HG03521 (cell line): ENCODE results near the gene RASSF10.

Experiments used
- ATAC-seq: cut with Tn5 transposase; IDR thresholded peaks from one replicate; pipeline ENCODE4 v1.9.1; 2021; ENCODE audit warnings: mild to moderate bottlenecking, moderate library complexity; ENCODE audit not compliant: unreplicated experiment

The RASSF10 gene

DNA sequence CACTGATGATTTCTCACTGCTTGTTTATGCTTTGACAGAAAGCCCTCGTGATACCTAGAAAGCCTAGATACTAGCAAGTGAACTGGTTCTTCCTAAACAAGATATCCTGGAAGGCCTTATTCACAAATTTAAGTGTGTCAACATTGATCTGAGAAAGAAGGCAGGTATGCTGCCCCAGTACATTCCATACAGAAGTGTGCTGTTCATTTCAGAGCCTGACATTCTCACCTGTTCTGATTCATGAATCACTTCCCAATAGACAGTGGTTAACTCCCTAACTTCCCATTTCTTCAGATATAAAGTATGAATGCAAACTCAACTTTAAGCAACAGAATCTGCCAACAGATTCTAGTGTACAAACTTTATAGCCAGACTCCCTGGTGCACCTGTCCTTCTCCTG is 15.5 kb upstream of the RASSF10 start:
- ATAC-seq: no peak

DNA sequence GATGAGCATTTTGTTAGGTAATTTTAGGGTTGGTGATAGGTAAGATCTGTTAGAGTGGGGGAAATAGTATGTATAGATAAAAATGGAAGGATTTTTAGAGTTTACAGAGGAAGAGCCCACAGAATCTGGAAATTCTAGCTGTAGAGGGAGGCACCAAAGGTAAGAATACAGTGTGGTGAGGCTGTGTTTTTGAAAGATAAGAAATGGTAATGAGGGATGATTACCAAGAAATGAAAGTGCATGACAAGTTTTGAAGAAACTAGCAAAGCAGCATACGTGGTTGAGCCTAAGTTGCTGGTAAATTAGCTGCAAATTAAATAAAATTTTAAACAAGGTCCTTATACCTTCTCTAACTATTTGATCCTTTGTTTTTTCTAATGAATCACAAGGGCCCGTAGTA is 14.6 kb upstream of the RASSF10 start:
- no peak for ATAC-seq

DNA sequence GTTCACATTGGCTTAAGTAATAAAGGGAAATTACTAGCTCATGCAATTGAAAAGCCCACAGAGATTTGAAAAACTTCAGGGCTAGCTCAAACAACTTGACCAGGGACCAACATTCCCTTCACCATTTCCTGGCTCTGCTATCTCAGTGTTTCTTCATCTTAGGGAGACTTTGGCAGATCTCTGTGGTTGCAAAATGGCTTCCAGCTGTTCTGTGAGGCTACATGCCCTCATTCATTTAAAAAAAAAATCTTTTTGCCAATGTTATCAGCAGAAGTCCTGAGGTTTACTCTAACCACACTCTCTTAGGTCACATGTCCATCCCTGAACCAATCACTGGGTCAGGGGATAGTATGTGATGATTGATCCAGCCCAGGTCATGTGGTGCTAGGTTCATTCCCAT is 13.9 kb upstream of the RASSF10 start:
- no peak for ATAC-seq

DNA sequence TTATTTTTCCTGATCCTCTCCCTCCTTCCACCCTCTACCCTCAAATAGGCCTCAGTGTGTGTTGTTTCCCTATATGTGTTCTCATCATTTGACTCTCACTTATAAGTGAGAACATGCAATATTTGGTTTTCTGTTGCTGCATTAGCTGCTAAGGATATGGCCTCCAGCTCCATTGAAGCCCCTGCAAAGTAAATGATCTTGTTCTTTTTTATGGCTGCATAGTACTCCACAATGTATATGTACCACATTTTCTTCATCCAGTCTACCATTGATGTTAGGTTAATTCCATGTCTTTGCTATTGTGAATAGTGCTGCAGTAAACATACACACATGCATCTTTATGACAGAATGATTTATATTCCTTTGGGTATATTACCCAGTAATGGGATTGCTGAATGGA is 13.3 kb upstream of the RASSF10 start:
- ATAC-seq: no peak

DNA sequence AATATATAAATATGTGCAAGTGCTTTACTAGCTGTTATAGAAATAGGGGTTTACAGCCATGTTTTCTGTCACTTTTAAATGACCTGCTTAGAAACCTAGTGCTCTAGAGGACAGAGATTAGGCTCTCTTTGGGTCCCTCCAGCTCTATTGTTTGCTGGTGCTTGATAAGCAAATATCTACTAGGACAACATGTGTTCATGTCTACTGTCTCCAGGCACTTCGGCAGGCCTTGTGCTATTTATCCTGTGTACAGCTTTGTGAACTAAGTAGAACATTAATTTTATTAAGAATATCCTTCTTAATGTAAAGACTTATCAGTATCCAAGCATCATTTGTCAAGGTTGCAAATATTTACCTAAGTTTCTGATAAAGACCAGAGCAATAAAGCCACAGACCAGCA is 11.9 kb upstream of the RASSF10 start:
- ATAC-seq: no peak

DNA sequence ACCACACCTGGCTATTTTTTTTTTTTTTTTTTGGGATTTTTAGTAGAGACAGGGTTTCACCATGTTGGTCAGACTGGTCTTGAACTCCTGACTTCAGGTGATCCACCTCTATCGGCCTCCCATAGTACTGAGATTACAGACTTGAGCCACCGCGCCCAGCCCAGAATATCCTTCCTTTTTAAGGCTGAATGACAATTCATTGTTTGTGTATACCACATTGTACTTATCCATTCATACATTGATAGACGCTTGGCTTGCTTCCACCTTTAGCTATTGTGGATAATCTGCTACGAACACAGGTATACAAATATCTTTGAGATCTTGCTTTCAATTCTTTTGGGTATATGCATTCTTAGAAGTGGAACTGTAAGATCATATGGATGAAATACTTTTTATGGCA is 10.8 kb upstream of the RASSF10 start:
- no peak for ATAC-seq

DNA sequence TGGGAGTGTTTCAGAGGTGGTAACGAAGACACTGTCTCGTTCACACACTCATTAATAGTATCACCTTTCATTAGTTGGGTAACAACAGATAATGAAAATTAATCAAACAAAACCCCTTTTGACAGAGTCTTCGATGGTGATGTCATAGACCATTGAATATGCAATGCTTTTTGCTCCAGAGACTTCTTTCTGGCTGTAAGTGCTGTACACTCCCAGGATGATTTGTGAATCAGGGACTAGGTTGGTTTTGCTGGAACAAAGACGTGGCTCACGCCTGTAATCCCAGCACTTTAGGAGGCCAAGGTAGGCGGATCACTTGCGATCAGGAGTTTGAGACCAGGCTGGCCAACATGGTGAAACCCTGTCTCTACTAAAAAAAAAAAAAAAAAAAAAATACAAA is 9.5 kb upstream of the RASSF10 start:
- no peak for ATAC-seq

DNA sequence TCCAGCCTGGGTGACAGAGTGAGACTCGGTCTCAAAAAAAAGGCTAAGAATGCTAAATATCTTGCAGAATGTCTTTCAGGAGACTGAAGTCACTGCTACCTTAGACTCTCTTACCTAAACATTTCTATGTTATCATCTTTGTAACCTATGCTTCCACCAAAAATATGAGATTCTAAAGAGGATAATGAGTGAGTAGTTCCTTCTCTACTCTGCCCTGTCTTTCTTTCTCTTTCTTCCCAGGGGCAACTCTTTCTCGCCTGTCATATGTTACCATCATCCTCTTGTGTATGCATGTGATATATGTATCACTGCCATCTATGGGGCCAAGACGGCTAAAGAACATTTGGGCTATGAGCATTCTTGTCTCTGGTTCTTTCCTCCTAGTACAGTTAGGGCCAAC is 9.0 kb upstream of the RASSF10 start:
- ATAC-seq: no peak

DNA sequence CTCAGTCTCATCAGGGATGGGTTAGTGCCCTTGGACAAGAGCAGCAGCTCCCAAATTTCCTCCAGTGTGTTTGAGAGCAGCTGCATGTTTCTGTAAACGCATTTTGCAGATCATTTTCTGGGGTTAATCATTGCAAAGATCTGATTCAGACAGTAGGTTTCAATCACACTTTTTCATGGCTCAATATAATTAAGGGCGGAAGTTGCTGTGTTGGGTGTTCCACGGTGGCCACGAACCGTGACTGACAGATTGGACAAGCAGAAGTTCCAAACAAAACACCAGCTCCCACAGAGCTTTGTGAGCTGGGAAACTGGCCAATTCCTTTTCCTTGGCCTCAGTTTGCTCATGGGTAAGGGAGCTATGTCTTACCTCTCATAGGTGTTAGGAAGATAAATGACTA is 8.4 kb upstream of the RASSF10 start:
- no peak for ATAC-seq

DNA sequence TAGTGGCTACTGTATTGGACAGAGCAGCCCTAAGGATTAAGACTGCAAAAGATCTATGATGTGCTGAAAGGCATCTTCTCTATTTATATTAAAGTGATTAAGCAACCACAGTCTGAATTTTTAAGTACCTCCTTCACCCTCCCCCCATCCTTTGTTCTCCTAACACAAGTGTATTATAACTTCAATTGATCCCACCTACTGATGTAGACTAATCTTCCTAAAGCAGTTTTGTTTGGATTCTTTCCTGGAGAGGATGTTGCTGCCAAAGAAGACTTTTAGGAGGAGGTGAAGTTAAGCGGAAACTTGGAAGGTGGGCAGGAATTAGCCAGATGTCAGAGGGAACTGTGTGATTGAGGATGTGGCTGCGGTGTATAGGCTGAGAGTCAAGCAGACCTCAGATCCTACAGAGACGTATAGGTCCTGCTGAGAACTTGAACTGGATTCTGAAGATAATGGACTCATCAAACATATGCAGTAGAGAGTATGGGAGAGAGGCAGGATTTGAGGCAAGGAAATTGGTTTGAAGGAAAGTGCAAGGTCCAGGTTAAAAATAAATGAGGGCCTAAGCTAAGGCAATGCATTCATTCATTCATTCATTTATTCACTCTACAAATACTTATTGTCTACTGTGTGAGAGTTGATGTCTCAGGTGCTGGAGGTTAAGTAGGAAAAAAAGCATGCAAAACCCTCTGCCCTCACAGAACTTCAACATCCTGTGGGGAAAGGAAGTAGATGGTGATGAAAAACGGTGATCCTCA is 5.2 kb upstream of the RASSF10 start:
- no peak for ATAC-seq

DNA sequence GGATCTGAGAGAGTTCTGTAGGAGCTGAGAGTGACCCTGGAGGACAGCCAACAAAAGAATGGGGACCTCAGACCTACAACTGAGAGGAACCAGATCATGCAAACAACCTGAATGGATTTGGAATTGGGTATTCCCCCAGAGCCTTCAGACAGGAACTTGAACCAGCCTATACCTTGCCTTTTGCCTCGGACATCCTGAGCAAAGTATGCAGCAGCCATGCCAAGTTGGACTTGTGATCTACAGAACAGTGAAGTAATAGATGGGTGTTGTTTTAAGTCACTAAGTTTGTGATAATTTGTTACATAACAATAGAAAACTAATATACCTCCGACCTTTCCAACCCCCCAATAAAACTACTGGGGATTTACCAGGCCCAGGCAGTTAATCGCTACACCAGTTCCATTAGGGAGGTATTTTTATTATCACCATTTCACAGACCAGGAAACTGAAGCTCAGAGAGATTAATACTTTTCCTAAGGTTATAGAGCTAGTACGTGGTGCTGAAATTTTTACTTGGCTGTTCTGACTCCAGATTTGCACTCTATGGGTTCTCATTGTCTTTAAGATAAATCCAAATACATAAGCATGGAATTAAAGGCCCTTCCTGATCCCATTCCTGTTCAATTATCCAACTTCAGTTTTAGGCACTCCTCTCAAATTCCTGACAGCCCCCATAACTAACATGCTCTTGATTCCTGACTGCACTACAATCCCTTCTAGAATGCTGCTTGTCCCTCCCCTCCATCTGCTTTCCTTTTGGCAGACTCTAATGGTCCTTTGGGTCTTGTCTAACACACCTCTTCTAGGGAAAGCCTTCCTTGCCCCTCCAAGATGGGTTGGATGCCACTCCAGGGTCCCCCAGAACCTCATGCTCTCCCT is 1.7 kb upstream of the RASSF10 start:
- ATAC-seq: no peak

DNA sequence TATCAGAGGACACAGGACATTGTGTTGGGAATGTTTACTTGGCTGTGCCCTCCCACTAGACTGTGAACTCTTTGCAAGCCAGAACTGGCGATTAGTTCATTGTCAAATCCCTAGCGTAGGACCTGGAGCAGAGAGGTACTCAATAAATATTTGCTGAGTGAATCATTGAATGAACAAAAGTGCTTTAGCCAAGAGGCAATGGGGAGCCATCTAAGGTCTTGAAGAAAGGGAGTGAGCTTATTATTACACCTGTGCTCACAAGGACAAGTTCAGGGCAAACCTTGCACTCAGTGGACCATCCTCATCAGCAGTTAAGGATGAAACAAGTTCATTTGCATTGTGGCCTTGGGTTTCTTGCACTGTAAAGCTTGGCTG is 1.1 kb upstream of the RASSF10 start:
- ATAC-seq: no peak

DNA sequence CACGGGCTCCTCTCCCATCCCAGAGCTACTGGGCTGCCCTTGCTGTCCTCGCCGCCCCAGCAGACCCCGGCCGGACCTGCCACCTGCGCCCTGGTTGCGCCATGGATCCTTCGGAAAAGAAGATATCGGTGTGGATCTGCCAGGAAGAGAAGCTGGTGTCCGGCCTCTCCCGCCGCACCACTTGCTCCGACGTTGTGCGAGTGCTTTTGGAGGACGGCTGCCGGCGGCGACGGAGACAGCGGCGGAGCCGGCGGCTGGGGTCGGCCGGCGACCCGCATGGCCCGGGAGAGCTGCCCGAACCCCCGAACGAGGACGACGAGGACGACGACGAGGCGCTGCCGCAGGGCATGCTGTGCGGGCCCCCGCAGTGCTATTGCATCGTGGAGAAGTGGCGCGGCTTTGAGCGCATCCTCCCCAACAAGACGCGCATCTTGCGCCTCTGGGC is 382 bp downstream of the RASSF10 start:
- no peak for ATAC-seq

DNA sequence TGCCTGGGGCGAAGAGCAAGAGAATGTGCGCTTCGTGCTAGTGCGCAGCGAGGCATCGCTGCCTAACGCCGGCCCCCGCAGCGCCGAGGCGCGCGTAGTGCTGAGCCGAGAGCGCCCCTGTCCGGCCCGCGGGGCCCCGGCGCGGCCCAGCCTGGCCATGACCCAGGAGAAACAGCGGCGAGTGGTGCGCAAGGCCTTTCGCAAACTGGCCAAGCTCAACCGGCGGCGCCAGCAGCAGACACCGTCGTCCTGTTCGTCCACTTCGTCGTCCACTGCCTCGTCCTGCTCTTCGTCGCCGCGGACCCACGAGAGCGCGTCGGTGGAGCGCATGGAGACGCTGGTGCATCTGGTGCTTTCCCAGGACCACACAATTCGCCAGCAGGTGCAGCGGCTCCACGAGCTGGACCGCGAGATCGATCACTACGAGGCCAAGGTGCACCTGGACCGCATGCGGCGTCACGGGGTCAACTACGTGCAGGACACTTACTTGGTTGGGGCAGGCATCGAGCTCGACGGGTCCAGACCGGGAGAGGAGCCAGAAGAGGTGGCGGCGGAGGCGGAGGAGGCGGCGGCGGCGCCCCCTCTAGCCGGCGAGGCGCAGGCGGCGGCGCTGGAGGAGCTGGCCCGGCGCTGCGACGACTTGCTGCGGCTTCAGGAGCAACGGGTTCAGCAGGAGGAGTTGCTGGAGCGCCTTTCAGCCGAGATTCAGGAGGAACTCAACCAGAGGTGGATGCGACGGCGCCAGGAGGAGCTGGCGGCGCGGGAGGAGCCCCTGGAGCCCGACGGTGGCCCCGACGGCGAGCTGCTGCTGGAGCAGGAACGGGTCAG is 1.0 kb downstream of the RASSF10 start:
- ATAC-seq: no peak

DNA sequence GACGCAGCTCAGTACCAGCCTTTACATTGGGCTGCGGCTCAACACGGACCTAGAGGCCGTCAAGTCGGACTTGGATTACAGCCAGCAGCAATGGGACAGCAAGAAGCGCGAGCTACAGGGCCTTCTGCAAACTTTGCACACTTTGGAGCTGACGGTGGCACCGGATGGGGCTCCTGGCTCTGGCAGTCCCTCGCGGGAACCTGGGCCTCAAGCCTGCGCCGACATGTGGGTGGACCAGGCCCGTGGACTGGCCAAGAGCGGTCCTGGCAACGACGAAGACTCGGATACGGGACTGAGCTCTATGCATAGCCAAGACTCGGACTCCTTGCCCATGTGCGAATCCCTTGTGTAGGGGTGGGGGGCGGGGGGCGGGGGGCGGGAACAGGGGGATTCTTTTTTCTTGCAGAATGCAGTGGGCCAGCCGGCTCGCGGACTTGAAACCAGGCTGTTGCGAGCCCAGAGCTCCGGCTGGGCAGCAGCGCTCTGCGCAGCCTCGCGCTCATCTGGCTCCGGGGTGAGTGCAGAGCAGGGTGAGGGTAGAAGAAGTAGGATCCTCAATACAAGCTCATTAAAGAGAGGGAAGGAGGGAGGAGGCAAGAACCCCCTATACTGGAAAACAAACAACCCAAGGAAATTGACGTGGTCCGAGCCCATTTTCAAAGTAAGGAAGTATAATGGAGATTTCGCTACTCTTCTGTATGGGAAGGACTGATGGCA is 1.8 kb downstream of the RASSF10 start:
- ATAC-seq: no peak

DNA sequence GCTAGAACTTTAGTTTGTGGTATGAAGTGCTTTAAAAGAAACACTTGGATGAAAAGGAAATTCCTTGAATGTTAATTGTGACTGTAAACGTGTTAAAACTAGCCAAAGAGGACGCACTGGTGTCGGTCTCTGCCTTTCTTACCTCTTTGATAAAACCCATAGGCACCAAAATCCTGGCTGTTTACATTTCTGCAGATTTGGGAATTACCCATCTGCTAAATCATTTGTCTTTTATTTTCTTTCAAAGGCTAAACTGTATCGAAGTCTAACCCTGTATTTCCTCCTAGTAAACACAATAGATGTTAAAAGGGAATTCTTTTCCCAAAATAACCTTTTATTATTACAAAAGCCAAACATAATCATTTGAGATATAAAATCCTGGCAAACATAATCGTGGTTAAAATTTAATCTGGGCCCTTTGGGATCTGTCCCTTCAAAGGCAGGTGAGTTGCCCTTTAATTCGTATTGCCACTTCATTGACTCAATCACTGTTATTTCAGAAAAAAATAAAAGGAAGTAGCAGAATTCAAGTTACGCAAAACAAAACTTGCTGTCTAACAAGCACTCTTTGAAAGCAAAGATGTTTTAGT is 2.4 kb downstream of the RASSF10 start:
- no peak for ATAC-seq

DNA sequence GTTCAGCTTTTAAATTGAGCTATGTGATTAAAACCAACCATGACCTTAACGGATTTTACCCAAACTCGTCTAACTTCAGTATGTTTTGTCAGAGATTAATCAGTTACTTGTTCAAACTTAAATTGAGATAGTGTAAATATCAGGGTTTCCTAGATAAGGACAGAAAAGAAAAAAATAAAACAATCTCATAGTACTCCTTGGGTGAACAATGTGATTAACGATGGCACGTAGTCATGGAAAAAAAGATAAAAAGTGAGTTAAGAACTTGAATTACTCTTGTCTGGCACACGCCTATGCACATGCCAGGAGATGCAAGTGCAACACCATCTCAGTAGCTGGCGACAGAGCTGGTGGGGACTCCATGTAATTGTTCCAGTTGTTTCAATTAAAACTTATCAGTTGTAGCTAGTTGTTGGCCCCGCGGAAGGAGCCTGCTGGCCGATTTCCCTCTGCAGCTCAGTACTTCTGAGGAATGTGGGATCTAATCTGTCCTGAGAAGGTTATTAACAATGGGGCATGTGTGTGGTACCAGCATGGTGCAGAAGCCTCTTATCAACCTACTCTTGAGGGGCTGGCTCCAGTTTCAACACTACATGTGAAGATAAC is 3.0 kb downstream of the RASSF10 start:
- no peak for ATAC-seq

DNA sequence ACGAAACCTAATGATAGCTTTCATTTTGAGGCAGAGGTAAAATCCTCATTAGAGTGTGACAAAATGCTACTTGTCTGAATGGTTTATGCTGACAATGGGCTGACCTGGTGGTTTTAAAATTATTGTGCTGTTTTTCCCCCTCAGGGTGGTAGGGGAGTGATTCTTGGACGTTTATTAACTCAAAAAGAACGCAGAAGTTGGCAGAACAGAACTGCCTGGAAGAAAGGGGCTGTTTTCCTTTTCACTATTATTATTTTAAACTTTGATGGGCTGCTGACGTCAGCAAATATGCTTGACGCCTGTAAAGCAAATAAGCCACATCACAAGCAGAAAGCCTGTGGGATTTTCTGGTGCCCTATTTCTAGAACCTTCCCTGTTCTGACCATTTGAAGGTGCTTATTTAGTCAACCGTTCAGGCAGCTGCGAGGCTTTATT is 4.0 kb downstream of the RASSF10 start:
- no peak for ATAC-seq

DNA sequence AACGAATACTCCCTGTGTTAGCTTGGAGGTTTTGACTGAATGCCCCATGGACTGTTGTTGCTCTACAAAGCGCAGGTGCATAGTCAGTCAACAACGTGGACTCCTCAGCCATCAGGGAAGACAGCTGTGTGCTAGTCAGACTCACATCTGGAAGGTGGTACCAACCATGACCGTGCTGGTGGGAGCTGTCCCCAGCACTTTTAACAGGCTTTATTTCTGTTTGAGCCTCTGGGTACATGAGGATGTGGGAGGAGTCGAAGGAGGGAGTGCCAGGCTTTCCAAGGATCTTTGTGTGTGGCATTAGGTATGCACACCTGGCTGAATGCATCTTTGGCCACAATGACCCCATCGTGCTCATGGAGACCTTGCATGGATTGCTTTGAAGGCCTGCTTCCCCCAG is 6.6 kb downstream of the RASSF10 start:
- ATAC-seq: no peak

DNA sequence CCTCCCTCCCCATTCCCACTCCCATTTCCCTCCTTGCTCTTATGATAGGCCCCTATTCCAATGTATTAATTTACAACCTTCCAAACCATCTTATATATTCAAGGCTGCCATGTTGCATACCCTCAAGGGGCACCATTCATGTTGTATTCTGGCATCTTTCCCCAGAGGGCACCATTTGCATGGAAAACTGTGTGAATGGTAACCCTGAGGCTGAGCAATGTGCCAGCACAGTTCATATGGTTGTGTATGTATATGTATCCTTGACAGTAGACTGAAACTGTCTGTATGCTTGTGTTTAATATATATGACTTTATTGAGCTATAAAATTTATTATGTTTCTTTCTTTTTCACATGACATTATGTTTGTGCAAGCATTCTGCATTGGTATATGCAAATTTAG is 7.3 kb downstream of the RASSF10 start:
- no peak for ATAC-seq
